Heart right ventricle (tissue), 16 donors: ENCODE data around the gene PCDH1. TPM values are rescaled to one million over a fixed set of nuclear protein-coding genes. Genes with fewer than 3 reads are reported as not detected.

Experiments used
- ATAC-seq, 8 donors: fragments of 200-7000 bp; cut with Tn5 transposase; one replicate each; pipeline ENCODE4 v1.9.1; 2020; ENCODE audit warnings: mild to moderate bottlenecking in 8 of 8, moderate library complexity in 8 of 8, moderate number of reproducible peaks in 1 of 8
- DNase-seq, 2 donors: peaks; one replicate each; pipeline ENCODE4 v3.0.0-alpha.2; 2020
- H3K27ac ChIP-seq, 10 donors: fragments of 200-600 bp; sonication (generic) in 2 of 10; one replicate each; pipeline versions ENCODE4 v1.5.0 to v1.8.0; 2020 to 2022; ENCODE audit warnings: mild to moderate bottlenecking in 3 of 10
- H3K27me3 ChIP-seq, 7 donors: fragments of 200-600 bp; one replicate each; pipeline ENCODE4 v1.8.0; 2021 to 2022; ENCODE audit warnings: mild to moderate bottlenecking in 2 of 7
- H3K36me3 ChIP-seq, 9 donors: fragments of 200-600 bp; sonication (generic) in 1 of 9; one replicate each; pipeline versions ENCODE4 v1.5.0 to v1.8.0; 2020 to 2022; ENCODE audit warnings: mild to moderate bottlenecking in 2 of 9
- H3K4me1 ChIP-seq, 9 donors: fragments of 200-600 bp; sonication (generic) in 1 of 9; one replicate each; pipeline versions ENCODE4 v1.5.0 to v1.8.0; 2020 to 2022; ENCODE audit warnings: mild to moderate bottlenecking in 4 of 9
- H3K4me3 ChIP-seq, 10 donors: fragments of 200-600 bp; sonication (generic) in 2 of 10; one replicate each; pipeline versions ENCODE4 v1.5.0 to v1.8.0; 2020 to 2022; ENCODE audit warnings: mild to moderate bottlenecking in 7 of 10, moderate library complexity in 2 of 10
- H3K9me3 ChIP-seq, 11 donors: fragments of 200-600 bp in 10 of 11; sonication (generic) in 2 of 11; one replicate each; pipeline versions ENCODE4 v1.5.0 to v1.8.0; 2013 to 2022; ENCODE audit warnings: mild to moderate bottlenecking in 2 of 11, control low read depth in 1 of 11, moderate library complexity in 1 of 11
- WGBS, 2 donors: extraction: QIAGEN DNeasy Blood & Tissue Kit; methylation state at CpG; one replicate each; pipeline ENCODE4 v1.1.7; 2013; ENCODE audit warnings: inconsistent platforms in 1 of 2; 5-methylcytosine and 5-hydroxymethylcytosine counted together
- intact Hi-C, 10 donors: fragments of 100-400 bp; cut with DNase I; formaldehyde crosslinking; loops; one replicate each; pipeline versions ENCODE4 v1.11.1 to v1.14.2; 2022
- polyA plus RNA-seq, 2 donors: library from polyadenylated mRNA; stranded (reverse); fragments of 200-250 nt; gene quantifications; one replicate each; pipeline ENCODE4 v1.2.3, GENCODE V29; 2013
- total RNA-seq, 10 donors: library from RNA; stranded (reverse); fragmentation: NEBNext Ultra II Directional in 3 of 10; extraction: Animal tissue kit (Norgen Biotek cat#: 25700) in 3 of 10; gene quantifications; one replicate each; pipeline versions ENCODE4 v1.2.1 to v1.2.4, GENCODE V29; 2021 to 2023
- TF ChIP-seq, protein P1 (sequence below), 9 donors: fragments of 200-600 bp; sonication (generic) in 2 of 9; IDR thresholded peaks; one replicate each; pipeline versions ENCODE4 v1.5.0 to v1.8.0; 2021 to 2022; ENCODE audit warnings: antibody characterized with exemption in 9 of 9, mild to moderate bottlenecking in 5 of 9, moderate library complexity in 1 of 9
- donor health status: Arrhythmogenic right ventricular cardiomyopathy.
- donor health status: ischemic (EF 13 %, LVEDD 7.1; RV severe dilation, severe dysfunction).
- donor health status: healthy with polysubstance abuse.
- donor health status: DM: no; HTN: yes; CAD: no.
- donor health status: DM: no; HTN: no; CAD: no.
- donor health status: ischemic (EF 25% LVEDD 6.9; RV normal size, moderate dysfunction).
- donor health status: ischemic (EF 25% LVEDD 5.7; RV mildly dilated, moderate dysfunction).
- donor health status: healthy.
- donor health status: DM: yes; HTN: yes; CAD: no.
- donor health status: Ischemic cardiomyopathy.
- donor health status: ischemic (EF 35%, LVEDD 5.7; RV mildly dilated, moderate dysfunction).
- donor health status: nonischemic (EF 11% LVEDD 7.7; RV severe dilation, severe dysfunction).
- donor health status: DM: yes; HTN: yes; CAD: no.
- donor health status: PGD.
- donor health status: ischemic (EF 29% LVEDD 5.4; RV normal size, mild dysfunction).
- donor health status: nonischemic (EF 23%, LVEDD 6.1; RV moderate dilation, normal function).

Gene PCDH1
- total and polyA plus RNA-seq, 12 donors: 8.4 to 45.8 (median 17.9) TPM

DNA sequence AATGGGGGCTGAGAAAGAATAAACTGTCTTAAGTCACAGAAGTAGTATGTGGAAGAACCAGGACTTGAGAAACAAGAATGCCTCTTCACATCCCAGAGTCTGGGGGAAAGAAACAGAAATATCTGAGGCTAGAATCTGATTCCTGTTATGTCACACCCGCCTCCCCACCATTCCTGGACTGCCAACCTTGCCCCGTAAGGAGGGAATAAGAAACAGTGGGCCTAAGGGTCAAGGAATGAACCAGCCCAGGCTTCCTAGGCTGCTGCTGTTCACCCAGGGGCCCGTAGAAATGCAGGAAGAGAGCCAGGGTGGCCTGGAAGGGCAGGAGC is 4.3 kb downstream of the PCDH1 start:
- WGBS, 2 donors: 60% methylated on average over 3 of the region's 3 CpGs
- H3K4me1 ChIP-seq: peaks cover 11 to 92% (median 55%) of the 10 kb centered on the region in 9 donors
- H3K4me3 ChIP-seq: peak overlapping the region in 9 of 10 donors; percentile 56 to 92 (median 84)
- peaks cover 0 to 68% (median 41%) of the 10 kb centered on the region in 7 donors for H3K27me3 ChIP-seq
- ATAC-seq (no peak), DNase-seq (no peak)
- intact Hi-C loops: loop anchor here in 2 of 10 donors (2.0 to 5.0 kb wide), 2 partner anchors 23 to 37 kb away; no protein-coding TSS in a partner anchor
- TF ChIP-seq, protein P1, sequence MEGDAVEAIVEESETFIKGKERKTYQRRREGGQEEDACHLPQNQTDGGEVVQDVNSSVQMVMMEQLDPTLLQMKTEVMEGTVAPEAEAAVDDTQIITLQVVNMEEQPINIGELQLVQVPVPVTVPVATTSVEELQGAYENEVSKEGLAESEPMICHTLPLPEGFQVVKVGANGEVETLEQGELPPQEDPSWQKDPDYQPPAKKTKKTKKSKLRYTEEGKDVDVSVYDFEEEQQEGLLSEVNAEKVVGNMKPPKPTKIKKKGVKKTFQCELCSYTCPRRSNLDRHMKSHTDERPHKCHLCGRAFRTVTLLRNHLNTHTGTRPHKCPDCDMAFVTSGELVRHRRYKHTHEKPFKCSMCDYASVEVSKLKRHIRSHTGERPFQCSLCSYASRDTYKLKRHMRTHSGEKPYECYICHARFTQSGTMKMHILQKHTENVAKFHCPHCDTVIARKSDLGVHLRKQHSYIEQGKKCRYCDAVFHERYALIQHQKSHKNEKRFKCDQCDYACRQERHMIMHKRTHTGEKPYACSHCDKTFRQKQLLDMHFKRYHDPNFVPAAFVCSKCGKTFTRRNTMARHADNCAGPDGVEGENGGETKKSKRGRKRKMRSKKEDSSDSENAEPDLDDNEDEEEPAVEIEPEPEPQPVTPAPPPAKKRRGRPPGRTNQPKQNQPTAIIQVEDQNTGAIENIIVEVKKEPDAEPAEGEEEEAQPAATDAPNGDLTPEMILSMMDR (IDR thresholded peaks at IDR 0.05): no peak
- H3K9me3 ChIP-seq: no peaks in the 10 kb centered on the region
- peak overlapping the region in 9 of 10 donors; percentile 47 to 97 (median 94) for H3K27ac ChIP-seq
- H3K36me3 ChIP-seq: peaks cover 0 to 9% (median 0%) of the 10 kb centered on the region in 9 donors

DNA sequence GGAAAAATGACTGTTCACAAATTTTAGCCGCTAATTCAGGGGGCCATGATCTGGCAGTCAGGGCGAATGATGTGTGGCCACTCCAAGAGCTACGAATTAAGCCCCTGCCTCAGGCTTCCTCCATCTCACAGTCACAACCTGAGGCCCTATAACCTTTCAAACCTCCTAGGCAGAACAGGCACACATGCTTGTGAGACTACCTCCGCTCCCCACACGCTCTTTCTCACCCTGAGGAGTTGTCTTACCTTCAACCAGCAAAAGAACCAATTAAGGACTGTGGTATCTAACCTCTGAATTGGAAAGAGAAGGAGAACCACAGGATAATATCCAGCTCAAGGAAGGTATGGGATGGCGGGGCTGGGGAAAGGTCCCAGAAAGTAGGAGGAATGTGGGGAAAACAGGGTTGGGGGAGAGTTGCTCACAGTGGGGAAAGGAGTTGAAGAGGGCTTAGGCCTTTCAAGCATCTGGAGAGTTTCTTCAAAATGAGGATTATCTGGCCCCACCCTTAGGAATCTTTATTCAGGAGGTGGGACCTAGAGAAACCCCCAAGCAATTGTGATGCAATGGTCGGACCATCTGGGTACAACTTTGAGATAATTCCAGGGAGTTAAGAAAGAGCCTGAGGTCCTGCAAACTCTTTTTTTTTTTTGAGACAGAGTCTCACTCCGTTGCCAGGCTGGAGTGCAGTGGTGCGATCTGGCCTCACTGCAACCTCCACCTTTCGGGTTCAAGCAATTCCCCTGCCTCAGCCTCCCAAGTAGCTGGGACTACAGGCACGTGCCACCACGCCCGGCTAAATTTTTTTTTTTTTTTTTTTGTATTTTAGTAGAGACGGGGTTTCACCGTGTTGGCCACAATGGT is 5.5 kb downstream of the PCDH1 start:
- Histone ChIP-seq H3K27ac (peak overlapping the region in 3 of 10 donors; percentile 2 to 97 (median 22)), H3K4me3 (no peak overlapping the region), H3K27me3 (peaks cover 0 to 58% (median 39%) of the 10 kb centered on the region in 7 donors), H3K9me3 (no peaks in the 10 kb centered on the region), H3K4me1 (peaks cover 9 to 94% (median 51%) of the 10 kb centered on the region in 9 donors), H3K36me3 (peaks cover 0 to 20% (median 0%) of the 10 kb centered on the region in 9 donors)
- 68 to 70% methylated on average over 13 to 15 of the region's 15 CpGs for WGBS, 2 donors
- no peak for DNase-seq
- no peak for ATAC-seq
- TF ChIP-seq, protein P1 (IDR thresholded peaks at IDR 0.05): no peak
- intact Hi-C loops: loop anchor here in 1 of 10 donors (5.0 kb wide), 1 partner anchor 35 kb away; no protein-coding TSS in a partner anchor

DNA sequence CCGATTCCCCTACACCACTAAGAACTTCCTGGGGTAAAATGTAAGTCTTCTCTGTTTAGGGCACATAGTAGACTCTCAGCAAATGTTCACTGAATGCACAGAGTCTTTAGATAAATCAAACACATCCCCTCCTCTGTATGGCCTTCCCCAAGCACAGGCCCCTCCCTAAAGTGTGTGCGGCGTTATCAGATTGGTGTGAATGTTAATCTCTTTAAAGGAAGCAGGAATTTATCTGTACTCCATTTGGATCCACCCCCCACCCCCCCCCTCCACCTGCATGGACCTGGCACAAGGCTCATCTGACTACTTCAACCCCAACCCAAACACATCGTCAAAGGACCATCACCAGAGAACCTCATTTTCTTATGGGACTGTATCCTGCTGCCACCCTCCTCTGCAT is 6.3 kb downstream of the PCDH1 start:
- H3K27ac ChIP-seq: peak overlapping the region in 3 of 10 donors; percentile 6 to 97 (median 28)
- H3K36me3 ChIP-seq: peaks cover 0 to 29% (median 0%) of the 10 kb centered on the region in 9 donors
- peaks cover 6 to 93% (median 43%) of the 10 kb centered on the region in 9 donors for H3K4me1 ChIP-seq
- intact Hi-C loops: loop anchor here in 1 of 10 donors (5.0 kb wide), 1 partner anchor 35 kb away; no protein-coding TSS in a partner anchor
- TF ChIP-seq, protein P1 (IDR thresholded peaks at IDR 0.05): no peak
- H3K9me3 ChIP-seq: no peaks in the 10 kb centered on the region
- DNase-seq: no peak
- H3K4me3 ChIP-seq: no peak overlapping the region
- ATAC-seq: no peak
- peaks cover 0 to 49% (median 33%) of the 10 kb centered on the region in 7 donors for H3K27me3 ChIP-seq
- WGBS, 2 donors: 43 to 55% methylated on average over 4 of the region's 4 CpGs

DNA sequence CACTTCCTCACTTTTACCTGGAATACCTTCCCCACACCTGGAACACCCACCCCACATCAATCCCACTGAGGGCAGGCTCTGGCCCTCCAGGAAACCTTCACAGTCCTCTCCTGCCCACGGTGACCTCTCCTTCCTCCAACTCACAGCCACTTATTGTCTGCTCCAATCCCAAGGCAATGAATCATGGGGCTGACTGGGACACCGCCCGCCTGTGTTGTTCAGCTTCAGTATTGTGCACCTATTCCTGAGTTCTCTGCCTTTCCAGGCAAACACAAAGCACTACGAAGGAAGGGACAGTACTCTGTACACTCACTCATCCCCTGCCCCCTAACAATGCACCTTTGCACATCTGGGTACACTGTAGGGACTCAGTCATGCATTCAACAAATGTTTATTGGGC is 7.3 kb downstream of the PCDH1 start:
- Histone ChIP-seq H3K27ac (peak overlapping the region in 4 of 10 donors; percentile 6 to 97 (median 32)), H3K4me3 (peak overlapping the region in 1 of 10 donors; percentile 2), H3K27me3 (peaks cover 0 to 39% (median 23%) of the 10 kb centered on the region in 7 donors), H3K4me1 (peaks cover 0 to 90% (median 33%) of the 10 kb centered on the region in 9 donors), H3K36me3 (peaks cover 0 to 39% (median 3%) of the 10 kb centered on the region in 9 donors), H3K9me3 (no peaks in the 10 kb centered on the region)
- intact Hi-C loops: loop anchor here in 1 of 10 donors (5.0 kb wide), 1 partner anchor 34 kb away; no protein-coding TSS in a partner anchor
- ATAC-seq: peak in 3 of 8 donors; percentile 28 to 41 (median 41)
- DNase-seq: no peak
- 58 to 60% methylated on average over 4 of the region's 4 CpGs for WGBS, 2 donors
- TF ChIP-seq, protein P1 (IDR thresholded peaks at IDR 0.05): no peak
